Ishikawa (cell line): ENCODE data around the gene FPGS.

Experiments
- CREB1 ChIP-seq: IDR thresholded peaks from 2 replicates; pipeline ENCODE4 v1.6.1; 2012; ENCODE audit warnings: low read depth
- EP300 ChIP-seq: IDR thresholded peaks from 2 replicates; pipeline ENCODE4 v1.6.1; 2012; ENCODE audit warnings: borderline replicate concordance
- FOXM1 ChIP-seq: IDR thresholded peaks from 2 replicates; pipeline ENCODE4 v1.6.1; 2012; ENCODE audit warnings: low read depth, borderline replicate concordance
- MAX ChIP-seq: IDR thresholded peaks from 2 replicates; pipeline ENCODE4 v1.6.1; 2012
- NFIC ChIP-seq: IDR thresholded peaks from 2 replicates; pipeline ENCODE4 v1.6.1; 2012
- RAD21 ChIP-seq: IDR thresholded peaks from 2 replicates; pipeline ENCODE4 v1.6.1; 2012; ENCODE audit warnings: low read depth
- REST ChIP-seq: IDR thresholded peaks from 2 replicates; pipeline ENCODE4 v1.6.1; 2012; ENCODE audit warnings: low read depth, mild to moderate bottlenecking
- TAF1 ChIP-seq: IDR thresholded peaks from 2 replicates; pipeline ENCODE4 v1.6.1; 2012; ENCODE audit warnings: low read depth, mild to moderate bottlenecking
- TCF12 ChIP-seq: IDR thresholded peaks from 2 replicates; pipeline ENCODE4 v1.6.1; 2012; ENCODE audit warnings: low read depth
- TEAD4 ChIP-seq: IDR thresholded peaks from 2 replicates; pipeline ENCODE4 v1.6.1; 2012
- YY1 ChIP-seq: IDR thresholded peaks from 2 replicates; pipeline ENCODE4 v1.6.1; 2012; ENCODE audit warnings: low read depth

- TF ChIP-seq REST (no peak), EP300 (no peak), FOXM1 (no peak), CREB1 (no peak), MAX (no peak), TAF1 (no peak), RAD21 (no peak), TEAD4 (no peak), TCF12 (no peak), NFIC (no peak), YY1 (no peak)
Observed at GRCh38 chr9:127783111-127784008, 19.3 kb upstream of the FPGS start.
